HG03565 (cell line): Measurements from ENCODE around the gene PIK3C2G.

ENCODE experiments used
- ATAC-seq: cut with Tn5 transposase; IDR thresholded peaks from one replicate; pipeline ENCODE4 v1.9.1; 2021; ENCODE audit warnings: mild to moderate bottlenecking, moderate library complexity; ENCODE audit not compliant: unreplicated experiment

PIK3C2G gene

GRCh38 chr12:18415227-18415626 is 153.9 kb downstream of the PIK3C2G start:
- ATAC-seq: no peak

DNA sequence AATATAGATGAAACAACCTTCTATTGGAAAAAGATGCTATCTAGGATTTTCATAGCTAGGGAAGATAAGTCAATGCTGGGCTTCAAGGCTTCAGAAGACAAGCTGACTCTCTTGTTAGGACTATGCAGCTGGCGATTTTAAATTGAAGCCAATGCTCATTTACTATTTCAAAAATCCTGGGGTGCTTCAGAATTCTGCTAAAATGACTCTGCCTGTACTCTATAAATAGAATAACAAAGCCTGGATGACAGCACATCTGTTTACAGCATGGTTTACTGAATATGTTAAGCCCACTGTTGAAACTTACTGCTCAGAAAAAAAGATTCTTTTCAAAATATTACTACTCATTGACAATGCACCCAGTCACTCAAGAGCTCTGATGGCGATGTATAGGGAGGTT is 155.1 kb downstream of the PIK3C2G start:
- no peak for ATAC-seq

DNA sequence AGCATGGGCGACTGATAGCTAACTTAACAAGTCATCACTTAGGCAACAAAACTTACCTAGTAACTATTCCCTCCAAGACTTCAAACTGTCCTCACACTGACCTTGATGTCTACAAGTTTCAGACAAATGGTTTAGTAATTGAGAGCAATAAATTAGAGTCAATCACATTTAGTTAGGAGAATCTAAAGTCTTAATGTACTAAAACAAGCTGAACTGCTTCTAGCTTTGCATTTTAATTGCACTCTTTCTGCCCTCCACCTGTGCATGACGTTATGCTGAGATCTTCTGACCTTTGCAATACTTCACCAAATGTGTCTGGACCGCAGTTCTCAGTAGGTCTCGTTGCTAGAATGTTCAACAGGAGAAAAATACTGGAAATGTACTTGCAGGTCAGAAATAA is 158.0 kb downstream of the PIK3C2G start:
- no peak for ATAC-seq

DNA sequence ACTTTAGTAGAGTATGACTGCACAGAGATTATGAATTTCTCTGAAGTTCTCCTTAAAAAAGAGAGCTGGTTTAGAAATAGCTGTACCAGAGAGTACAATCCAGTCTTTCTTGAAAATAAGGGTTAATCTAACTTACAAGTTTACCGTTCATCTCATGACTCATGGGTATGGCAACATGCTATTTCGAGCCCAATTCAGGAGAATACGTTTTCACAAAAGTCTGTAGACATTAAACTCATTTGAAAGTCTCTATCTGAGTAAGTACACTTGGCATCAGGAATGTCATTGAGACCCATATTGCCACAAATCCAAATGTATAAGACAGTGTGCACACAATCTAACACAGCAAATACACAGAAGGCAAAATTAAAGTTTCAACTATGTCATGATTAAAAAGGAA is 160.5 kb downstream of the PIK3C2G start:
- ATAC-seq: no peak

GRCh38 chr12:18422871-18423270 is 161.6 kb downstream of the PIK3C2G start:
- no peak for ATAC-seq

DNA sequence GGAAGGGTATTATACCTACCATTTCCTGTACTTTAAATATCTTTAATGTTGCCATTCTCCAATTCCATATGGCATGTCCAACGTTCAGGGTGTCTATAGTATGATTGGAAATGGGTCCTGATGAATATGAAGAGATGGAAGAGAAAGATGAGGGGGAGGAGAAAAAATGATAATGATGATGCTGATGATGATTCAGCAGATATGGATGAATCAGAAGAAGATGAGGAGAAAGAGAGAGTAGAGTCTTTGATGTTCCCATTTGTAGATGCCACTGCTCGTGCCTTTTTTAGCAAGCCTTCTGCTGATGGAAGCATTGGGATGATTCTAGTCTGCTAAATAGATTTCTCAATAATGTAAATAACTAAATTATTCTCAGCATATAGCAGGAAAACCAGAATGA is 163.5 kb downstream of the PIK3C2G start:
- ATAC-seq: no peak

- ATAC-seq: no peak
These were observed 166.2 kb downstream of the PIK3C2G start for GRCh38 chr12:18427520-18427919.

GRCh38 chr12:18428416-18428815 is 167.1 kb downstream of the PIK3C2G start:
- ATAC-seq: no peak

DNA sequence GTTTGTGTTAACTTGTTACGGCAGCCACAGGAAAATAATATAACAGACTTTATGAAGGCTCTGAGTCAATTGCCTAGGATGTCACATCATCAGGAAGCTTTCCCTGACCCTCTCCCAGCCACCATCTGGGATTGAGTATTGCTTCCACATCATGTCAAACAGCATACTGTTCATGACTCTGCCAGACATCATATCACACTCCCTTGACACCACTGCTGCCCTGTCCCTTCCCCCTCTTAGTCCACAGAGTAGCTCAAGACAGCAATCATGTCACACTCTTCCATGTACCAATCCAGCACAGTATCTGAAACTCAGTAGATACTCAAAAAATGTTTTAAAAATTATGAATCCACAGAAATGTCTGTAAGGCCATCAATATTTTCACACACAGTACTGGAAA is 168.0 kb downstream of the PIK3C2G start:
- no peak for ATAC-seq

DNA sequence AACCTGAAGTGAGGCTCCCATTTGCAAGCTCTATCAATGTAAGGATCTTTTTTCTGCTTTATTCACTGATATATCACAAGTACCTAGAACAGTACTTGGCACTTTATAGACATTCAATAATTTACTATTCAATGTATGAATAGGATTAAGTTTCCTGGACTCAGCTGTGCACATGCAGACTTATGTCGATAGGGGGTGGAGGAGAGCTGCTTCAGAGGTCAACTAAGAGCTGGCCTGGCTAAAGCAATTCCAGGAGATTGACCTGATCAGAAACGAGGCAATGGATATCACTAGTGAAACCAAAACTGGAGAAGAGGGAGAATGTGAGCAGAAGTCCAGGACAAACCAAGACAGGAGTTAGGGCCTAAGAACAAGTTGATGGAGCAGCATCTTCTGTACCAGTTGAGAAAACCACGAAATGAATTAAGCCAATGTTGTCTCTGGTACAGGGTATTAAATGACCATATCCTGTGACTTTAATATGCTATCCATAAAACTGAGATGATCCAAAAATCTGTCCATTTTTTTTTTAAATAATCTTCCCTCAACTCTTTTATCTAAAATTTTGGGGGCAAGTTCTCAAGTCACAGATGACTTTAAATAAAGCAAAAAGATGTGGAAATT is 169.2 kb downstream of the PIK3C2G start:
- ATAC-seq: peak; percentile 86

DNA sequence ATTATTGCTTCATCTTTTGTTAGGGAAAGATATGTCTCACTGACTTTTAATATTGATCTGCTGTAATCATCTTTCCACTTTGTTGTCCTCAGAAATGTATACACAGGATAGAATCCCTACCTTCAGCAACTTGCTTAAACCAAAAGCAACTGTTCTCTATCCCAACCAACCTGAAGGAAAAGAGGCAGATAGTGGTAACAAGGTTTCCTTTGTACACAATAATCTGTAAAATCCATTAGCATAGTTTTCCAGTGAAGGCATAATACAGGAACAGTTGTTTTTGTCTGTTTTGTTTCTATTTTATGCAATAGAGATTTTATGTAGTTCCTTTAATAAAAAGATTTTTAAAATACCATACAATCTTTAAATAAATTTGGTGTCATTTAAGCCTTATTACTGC is 170.5 kb downstream of the PIK3C2G start:
- ATAC-seq: no peak

DNA sequence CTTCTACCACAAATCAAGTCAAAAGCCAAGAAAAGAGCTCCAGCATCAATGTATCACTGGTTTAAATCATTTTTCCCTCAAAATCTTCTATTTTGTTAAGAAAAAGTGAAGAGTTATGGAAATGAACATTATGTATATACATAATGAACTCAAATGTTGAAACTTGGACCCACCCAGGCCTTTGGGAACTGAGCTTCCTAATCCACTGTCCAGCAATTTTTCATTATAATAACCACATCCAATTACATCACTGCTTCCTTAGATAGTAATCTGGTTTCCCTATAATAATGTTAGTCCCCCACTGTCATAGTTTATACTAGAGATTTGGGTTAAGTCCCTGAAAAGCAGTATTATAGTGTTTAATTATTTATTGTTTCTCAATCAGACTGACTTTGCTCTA is 170.9 kb downstream of the PIK3C2G start:
- ATAC-seq: no peak

DNA sequence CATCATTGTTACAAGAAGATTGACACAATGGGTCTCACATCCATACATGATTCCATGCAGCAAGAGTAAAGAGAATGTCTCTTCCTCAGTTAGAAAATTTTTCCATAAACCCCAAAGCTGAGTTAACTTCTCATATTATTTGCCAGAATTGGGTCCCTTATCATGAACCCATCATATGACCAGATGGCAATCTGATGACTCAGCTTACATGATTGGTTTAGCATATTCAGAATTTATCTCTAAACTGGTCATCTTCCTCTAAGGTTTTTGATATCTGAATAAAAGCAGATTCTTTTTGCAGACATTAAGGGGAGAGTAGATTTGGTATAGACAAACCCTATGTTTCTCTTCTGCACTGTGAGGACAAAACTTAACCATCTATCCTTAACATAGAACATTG is 174.9 kb downstream of the PIK3C2G start:
- ATAC-seq: no peak

GRCh38 chr12:18439541-18439940 is 178.2 kb downstream of the PIK3C2G start:
- ATAC-seq: no peak

DNA sequence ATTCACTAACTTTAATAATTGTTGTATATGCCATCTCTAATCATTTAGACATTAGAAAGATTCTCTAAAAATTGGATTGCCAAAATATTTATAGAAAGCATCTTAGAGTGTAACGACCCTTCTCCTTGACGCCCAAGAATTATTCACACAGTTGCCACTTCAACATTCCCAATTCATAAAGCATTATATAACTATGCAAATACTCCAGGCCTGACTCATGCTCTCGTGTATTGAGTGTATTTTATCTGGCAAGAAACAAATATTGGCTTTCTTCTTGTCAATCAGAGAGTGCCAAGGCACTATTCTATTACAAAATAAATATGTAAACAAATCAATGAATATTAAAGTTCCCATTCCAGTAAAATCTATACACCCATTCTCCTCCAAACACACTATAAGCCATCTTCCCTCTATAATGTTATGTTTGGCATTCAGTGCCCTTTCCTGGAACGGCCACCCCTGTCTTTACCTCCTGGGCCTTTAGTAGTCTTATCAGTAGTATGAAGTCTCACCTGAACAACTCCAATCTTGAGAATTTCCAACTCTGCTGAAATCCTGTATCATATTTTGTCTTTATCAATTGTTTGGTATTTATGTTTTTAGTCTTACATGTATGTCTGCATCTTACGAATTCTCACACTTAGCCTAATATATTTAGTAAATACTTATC is 182.6 kb downstream of the PIK3C2G start:
- no peak for ATAC-seq

GRCh38 chr12:18446061-18446644 is 184.8 kb downstream of the PIK3C2G start:
- ATAC-seq: peak; percentile 85

- no peak for ATAC-seq
These were observed 193.0 kb downstream of the PIK3C2G start for GRCh38 chr12:18454330-18454729.

DNA sequence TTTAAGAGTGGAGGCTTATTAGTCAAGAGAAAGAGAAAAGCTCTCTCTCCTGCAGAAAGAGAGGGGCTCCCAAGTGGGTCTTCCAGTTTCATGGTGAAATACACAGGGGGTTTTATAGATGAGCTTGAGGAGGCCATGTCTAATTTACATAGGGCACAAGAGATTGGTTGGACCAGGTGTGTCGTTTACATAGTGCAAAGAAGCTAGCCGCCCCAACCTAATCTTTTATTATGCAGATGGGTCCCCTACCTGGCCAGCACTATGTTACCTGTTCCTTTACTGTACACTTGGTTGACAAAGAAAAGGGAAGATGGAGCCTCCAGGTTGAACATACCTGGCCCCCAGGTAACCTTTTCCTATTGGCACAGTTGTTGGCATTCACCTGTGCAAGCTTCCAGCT is 195.0 kb downstream of the PIK3C2G start:
- ATAC-seq: no peak

DNA sequence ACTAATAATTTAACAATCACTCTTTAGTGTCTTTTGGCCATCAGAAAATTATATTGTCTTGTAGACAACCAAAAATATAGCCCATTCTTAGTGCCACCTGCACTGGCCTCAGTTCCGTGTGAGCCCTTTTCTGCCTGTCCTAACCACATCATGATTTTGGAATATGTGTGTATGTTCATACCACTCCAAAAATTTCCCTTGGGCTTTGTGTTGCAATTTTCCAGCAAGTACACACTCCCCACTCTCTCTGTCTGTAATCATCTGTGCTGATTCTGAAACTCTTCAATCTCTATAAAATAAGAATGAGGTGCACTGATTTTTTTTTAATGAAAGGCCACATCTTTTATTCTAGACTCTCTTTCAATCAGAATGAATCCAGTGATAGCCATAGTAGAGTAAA is 196.0 kb downstream of the PIK3C2G start:
- ATAC-seq: no peak

GRCh38 chr12:18461758-18462157 is 200.4 kb downstream of the PIK3C2G start:
- no peak for ATAC-seq

GRCh38 chr12:18462442-18462841 is 201.1 kb downstream of the PIK3C2G start:
- ATAC-seq: no peak

GRCh38 chr12:18467620-18468245 is 206.4 kb downstream of the PIK3C2G start:
- ATAC-seq: peak; percentile 71
